GM19328 (cell line): Measurements from ENCODE around the gene RBP2.

ENCODE experiments used
- ATAC-seq: cut with Tn5 transposase; IDR thresholded peaks from one replicate; pipeline ENCODE4 v1.9.1; 2021; ENCODE audit warnings: mild to moderate bottlenecking, moderate library complexity; ENCODE audit not compliant: unreplicated experiment

RBP2 gene

DNA sequence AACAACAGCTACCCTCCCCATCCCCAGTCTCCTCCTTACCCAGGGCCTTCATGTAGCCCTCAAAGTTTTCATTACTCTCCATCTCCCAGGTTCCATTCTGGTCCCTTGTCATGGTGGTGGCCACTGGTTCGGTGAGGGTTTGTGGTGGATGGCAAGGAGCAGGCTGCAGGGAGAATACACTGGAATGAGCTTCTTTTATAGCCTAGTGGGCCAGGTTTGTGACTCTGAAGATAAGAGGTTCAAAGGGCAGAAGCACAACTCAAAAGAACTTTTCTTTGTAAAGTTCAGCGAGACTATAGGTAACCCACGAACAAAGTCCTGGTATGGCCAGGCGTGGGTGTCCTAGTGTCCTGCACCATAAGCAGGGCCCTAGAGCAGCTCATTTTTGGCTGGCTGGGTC, at the start of gene RBP2:
Gene RBP2 (minus strand): TSS at position 169 of the 400 bp plus-strand sequence. CDS start 57 bp downstream, at position 112.
- ATAC-seq, result no peak

GRCh38 chr3:139524841-139525636, 48.7 kb upstream of the RBP2 start:
- ATAC-seq, result no peak

- ATAC-seq, result no peak
Observed at GRCh38 chr3:139523718-139524117, 47.4 kb upstream of the RBP2 start.

DNA sequence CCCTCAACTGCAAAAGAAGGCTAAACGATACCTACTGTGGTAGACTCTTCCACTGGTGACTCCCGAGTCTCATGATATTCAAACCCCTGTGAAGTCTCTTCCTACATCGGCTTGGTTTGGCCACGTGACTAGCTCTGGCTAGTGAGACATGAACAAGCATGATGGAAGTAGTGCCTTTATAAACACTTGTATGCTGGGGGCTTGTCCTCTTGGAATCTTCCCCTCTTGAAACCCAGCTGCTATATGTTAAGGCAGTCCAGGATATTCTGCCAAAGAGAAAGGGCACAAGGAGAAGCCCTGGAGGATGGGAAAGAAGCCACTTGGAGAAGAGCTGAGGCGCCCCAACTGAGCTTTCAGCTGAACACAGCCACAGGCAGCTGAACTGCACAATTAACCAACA, 46.9 kb upstream of the RBP2 start:
- no peak for ATAC-seq

- no peak for ATAC-seq
Observed at GRCh38 chr3:139522421-139522820, 46.1 kb upstream of the RBP2 start.

DNA sequence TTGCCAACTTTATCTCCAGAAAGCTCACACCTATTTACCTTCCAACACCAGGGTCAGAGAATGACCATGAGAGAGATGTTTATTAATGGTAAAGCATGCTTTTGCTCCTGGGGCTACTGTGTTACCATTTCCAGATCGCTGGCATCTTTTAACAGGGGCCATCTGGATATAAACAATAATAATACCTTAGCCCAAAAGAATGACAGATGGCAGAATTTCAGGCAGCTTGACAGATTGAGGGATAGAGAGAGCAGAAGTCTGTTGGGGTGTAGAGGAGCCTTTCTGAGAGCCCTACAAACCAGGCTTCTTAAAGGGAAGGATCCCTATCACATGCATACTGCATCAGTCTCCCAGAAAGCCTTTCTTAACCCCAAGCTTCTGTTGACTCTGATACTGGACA, 45.5 kb upstream of the RBP2 start:
- ATAC-seq, result no peak

- no peak for ATAC-seq
Observed at GRCh38 chr3:139521144-139521543, 44.8 kb upstream of the RBP2 start.

- no peak for ATAC-seq
Observed at GRCh38 chr3:139519998-139520737, 43.9 kb upstream of the RBP2 start.

DNA sequence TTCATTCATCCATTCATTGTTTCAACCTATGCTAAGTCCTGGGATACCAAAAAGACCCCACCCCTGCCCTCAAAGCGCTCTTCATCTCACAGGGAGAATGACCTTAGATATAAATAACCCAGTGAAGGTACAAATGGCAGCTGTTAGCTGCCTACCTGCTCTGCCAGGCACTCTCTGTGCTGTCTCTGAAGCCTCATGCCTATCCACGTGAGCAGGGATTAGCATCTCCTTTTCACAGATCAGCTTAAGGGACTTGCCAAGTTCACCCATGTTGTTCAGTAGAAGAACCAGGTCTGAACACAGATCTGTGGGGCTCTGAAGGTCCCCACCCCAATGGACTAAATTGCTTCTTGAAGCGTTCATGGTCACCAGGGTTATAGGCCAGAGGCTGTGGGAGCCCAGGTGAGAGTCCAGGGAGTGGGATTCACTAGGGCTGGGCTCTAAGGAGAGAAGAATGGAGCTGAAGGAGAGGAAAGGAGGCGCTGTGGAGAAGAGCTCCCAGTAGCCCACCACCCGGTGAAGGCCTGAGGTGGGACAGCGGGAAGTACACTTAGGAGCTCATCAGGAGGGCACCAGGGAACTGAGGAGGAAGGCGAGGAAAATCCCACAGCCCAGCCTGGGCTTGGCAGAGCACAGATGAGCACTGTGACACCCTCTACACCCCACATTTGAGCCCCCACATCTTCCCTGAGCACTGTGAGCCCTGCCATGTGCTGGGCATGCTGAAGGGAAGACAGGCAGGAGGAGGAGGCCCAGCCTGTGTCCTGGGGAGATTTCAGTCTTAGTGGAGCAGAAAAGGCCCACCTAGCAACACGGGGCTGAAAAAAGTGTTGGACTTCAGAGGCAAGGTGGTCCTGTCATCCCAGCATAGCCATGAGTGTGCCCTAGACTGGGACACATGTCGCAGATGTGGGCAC, 42.9 kb upstream of the RBP2 start:
- no peak for ATAC-seq

DNA sequence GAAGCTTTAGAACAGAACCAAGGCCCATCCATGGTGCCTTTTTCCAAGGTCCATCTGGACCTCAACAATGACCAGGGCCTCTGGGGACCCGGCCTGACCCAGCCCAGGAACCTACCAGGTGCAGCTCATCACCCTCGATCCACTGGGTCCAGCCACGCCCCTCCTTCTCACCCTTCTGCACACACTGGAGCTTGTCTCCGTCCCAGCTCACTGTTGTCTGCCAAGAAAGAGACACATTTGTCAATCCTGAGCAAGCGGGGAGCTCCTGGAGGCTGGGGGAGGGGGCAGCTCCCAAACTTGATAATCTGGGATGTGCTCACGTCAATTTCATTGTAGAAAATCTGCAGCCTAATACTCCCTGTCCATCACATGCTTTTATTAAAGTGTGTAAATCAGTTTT, 42.0 kb upstream of the RBP2 start:
- ATAC-seq, result no peak

GRCh38 chr3:139517321-139518065, 41.2 kb upstream of the RBP2 start:
- ATAC-seq, result no peak

DNA sequence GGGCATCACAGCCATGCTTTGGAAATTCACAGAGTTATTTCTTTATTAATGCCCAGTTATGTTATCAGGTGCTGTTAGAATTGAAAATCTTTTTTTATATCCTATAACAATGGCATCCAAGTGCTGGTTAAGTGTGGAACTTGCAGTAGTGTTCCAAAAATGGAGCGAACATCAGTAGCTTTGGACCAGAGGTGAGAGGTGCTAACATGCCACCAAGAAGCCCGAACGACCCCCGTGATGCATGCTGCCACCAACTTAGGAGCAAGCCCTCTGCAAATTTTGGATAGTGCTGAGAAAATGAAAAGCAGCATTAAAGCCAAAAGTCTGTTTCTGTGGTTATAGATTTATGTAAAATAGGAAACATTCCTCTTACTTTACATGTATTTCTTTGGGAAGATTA, 38.4 kb upstream of the RBP2 start:
- ATAC-seq, result no peak

DNA sequence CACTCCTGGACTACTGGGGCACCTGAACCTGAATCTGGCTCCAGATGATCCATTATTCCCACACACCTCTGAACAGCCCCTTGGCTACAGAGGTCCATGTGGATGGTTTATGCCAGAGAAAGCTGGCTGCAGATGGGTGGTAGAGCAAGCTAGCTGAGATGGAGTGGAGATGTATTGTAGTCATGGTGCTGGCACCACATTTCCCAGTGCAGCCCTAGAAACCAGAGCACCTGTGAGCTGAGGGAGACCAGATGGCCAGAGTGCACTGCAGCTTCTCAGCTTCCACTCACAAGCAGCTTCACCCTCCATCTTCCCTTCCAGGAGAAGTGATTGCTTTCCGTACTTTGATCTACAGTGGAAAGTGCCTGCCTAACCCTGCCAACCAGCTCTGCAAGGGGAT, 33.3 kb upstream of the RBP2 start:
- ATAC-seq, result no peak

DNA sequence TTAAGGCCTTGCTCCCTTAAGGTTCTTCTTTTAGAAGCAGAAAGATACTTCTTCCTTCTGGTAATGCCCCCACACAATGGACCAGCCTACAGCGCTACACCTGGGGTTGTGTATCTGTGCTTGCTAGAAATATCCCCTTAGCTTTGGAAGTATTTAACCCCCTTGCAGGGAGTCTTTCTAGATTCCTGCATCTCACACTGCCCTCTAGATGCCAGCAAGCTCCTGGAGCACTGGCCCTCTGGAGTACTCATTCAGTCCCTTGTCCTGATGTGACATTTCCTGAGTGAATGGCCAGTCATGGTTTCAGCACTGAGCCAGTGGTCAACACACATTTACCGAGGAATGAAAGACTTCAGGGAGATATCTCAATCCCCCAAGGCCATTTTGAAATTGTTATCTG, 30.4 kb upstream of the RBP2 start:
- ATAC-seq, result no peak

- no peak for ATAC-seq
Observed at GRCh38 chr3:139505829-139506386, 29.6 kb upstream of the RBP2 start.

DNA sequence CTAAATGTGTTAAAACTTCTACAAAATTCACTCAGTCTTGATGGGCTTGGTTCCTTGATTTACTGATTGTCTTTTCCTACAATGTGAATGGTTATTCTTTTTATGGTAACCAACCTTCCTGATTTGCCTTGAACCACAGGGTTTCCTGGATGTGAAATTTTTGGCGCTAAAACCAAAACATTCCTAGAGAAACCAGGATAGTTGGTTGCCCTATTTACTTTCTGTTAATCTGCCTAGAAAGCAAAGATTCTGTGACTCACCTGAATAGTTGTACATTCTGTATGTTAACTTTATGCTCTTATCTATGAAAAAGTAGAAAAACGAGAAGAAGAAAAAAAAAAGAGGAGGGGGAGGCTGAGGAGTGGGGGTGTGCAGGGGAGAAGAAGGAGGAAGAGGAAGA, 23.2 kb upstream of the RBP2 start:
- no peak for ATAC-seq

DNA sequence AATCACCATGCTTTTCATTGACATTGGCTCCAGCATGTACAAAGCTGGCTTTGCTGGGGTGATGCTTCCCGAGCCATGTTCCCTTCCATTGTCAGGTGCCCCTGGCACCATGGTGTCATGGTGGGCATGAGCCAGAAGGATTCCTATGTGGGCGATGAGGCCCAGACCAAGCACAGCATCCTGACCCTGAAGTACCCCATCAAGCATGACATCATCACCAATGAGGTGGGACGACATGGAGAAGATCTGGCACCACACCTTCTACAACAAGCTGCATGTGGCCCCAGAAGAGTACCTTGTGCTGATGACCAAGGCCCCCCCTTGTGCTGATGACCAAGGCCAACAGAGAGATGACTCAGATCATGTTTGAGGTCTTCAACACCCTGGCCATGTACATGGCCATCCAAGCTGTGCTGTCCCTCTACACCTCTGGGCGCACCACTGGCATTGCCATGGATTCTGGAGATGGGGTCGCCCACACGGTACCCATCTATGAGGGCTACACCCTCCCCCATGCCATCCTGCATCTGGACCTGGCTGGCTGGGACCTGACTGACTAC, 17.6 kb upstream of the RBP2 start:
- no peak for ATAC-seq

- no peak for ATAC-seq
Observed at GRCh38 chr3:139491966-139492365, 15.7 kb upstream of the RBP2 start.

DNA sequence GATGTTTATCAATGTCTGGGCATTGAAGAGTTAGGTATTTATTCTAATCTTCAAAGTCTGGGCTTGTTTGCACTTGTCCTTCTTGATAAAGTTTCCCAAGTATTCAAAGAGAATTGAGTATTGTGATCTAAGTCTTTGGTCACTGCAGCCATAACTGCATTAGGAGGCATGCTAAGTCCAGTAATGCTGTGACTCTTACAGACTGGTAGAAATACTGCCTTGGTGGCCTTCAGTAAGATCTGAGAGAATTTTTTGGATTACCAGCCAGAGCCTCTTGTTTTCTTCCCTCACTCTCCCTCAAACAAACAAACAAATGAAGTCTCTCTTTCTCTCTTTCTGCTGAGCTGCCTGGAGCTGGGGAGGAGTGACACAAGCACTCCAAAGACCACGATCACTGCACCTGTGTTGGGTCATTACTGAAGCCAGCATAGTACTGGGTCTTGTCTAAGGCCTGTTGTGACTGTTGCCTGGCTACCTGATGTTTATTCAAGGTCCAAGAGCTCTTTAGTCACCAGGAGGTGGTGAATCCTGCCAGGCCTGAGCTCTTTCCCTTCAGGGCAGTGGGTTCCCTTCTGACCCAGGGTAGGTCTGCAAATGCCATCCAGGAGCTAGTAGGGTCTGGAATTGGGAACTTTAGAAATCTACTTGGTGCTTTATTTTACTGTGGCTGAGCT, 14.8 kb upstream of the RBP2 start:
- ATAC-seq, result no peak
